D721Med (cell line): Measurements from ENCODE around the gene HDHD2.
"Not testable (repeated sequence)": the region's sequence is repeated elsewhere in the genome, so short reads cannot be mapped to it uniquely, and the experiment has no call there.

Source experiments
- DNase-seq: peaks from one replicate; pipeline ENCODE4 v3.0.0; 2011; ENCODE audit warnings: low spot score; ENCODE audit not compliant: insufficient read length
- FAIRE-seq: peaks from 2 replicates; lab custom pipeline; 2011; peaks lifted over from hg19 to GRCh38; lab: Jason Lieb, UNC
- TF ChIP-seq, protein P1 (sequence below): IDR thresholded peaks from 2 replicates; pipeline ENCODE4 v1.5.1; 2012; ENCODE audit warnings: mild to moderate bottlenecking, control low read depth; ENCODE audit not compliant: insufficient read depth; ENCODE audit errors: missing control alignments

Gene HDHD2

GRCh38 chr18:47150029-47150823, at the start of gene HDHD2:
TSS of gene HDHD2 (minus strand) at chr18:47150500. CDS start at chr18:47136439, 14,061 bp downstream.
- TF ChIP-seq, protein P1, sequence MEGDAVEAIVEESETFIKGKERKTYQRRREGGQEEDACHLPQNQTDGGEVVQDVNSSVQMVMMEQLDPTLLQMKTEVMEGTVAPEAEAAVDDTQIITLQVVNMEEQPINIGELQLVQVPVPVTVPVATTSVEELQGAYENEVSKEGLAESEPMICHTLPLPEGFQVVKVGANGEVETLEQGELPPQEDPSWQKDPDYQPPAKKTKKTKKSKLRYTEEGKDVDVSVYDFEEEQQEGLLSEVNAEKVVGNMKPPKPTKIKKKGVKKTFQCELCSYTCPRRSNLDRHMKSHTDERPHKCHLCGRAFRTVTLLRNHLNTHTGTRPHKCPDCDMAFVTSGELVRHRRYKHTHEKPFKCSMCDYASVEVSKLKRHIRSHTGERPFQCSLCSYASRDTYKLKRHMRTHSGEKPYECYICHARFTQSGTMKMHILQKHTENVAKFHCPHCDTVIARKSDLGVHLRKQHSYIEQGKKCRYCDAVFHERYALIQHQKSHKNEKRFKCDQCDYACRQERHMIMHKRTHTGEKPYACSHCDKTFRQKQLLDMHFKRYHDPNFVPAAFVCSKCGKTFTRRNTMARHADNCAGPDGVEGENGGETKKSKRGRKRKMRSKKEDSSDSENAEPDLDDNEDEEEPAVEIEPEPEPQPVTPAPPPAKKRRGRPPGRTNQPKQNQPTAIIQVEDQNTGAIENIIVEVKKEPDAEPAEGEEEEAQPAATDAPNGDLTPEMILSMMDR, result no peak
- FAIRE-seq (no peak), DNase-seq (peak; percentile 81)

- not testable (repeated sequence) for DNase-seq, FAIRE-seq
These were observed 45.7 kb upstream of the HDHD2 start for GRCh38 chr18:47195961-47196360.

- DNase-seq, result no peak
- FAIRE-seq, result no peak
- TF ChIP-seq, protein P1, result no peak
These were observed 41.7 kb upstream of the HDHD2 start for GRCh38 chr18:47191961-47192360.

- DNase-seq (no peak), FAIRE-seq (no peak)
- TF ChIP-seq, protein P1, result no peak
These were observed 37.4 kb upstream of the HDHD2 start for GRCh38 chr18:47187721-47188120.

DNA sequence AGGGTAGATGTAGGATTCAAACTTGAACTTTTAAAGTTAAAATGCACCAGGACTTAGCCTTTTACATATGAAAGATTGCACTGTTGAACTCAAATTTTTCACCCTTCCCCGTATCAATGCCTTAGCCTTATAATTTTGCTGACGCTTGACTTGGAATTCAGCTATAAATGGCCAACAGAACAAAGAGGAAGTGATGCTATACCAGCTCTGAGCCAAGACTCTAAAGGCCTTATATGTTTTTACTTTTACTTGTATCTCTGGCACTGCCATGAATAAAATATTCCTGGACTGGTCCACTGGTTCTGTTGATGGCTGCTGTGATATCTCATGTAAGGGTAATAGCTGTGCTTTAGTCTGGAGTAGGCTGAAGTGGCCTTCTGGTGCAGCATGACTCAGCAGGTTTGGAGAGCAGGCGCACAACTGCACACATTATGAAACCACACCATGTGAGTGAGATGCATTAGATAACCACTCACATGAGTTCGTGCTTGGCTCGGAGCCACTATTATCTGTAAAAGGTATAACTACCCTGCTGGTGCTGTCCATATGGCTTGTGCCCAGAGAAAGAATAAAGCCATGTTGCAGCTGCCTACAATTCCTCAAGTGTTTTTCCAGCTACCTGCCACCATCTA, 34.2 kb upstream of the HDHD2 start:
- DNase-seq (no peak), FAIRE-seq (no peak)
- TF ChIP-seq, protein P1, result no peak

DNA sequence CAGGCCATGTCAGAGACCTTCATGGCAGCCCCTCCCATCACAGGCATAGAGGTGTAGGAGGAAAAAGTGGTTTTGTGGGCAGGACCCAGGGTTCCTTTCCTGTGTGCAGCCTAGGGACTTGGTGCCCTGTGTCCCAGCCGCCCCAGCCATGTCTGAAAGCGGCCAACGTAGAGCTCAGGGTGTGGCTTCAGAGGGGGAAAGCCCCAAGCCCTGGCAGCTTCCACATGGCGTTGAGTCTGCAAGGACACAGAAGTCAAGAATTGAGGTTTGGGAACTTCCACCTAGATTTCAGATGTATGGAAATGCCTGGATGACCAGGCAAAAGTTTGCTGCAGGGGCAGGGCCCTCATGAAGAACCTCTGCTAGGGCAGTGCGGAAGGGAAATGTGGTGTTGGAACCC, 31.9 kb upstream of the HDHD2 start:
- not testable (repeated sequence) for DNase-seq, FAIRE-seq

DNA sequence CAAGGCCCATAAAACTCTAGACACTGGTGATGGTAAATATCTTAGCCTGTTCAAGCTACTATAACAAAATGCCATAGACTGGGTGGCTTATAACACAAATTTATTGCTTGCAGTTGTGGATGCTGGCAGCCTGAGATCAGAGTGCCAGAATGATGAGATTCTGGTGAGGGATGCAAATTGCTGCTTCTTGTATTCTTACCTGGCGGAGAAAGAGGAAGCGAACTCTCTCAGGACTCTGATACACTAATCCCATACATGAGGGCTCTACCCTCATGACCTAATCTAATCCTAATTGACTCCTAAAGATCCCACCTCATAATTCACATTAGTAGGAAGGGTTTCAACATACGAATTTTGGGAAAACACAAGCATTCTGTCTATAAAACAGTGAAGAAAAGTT, 30.5 kb upstream of the HDHD2 start:
- no peak for DNase-seq
- FAIRE-seq, result no peak
- TF ChIP-seq, protein P1, result no peak

DNA sequence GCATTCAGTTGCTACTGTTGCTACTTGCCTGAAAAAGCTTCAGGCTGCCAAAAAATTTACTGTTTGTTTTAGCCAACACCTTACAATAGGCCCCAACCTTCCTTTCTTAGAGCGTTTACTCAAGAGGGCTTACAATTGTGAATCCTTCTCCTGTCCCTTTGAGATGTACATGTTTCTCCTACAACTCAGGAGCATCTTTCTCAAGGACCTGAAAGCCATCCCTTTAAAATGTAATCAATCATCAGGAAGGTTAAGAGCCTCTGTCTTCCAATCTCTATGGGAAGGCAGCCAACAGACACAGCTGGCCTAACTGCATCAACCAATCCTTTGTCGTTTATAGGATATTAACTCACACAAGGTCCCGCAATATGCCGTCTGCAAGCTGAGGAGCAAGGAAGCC, 29.2 kb upstream of the HDHD2 start:
- DNase-seq, result no peak
- FAIRE-seq, result no peak
- TF ChIP-seq, protein P1, result no peak
